Measurements from ENCODE around the gene STPG3. TPM values are rescaled to one million over a fixed set of nuclear protein-coding genes. Genes with fewer than 3 reads are reported as not detected.
A peak's percentile ranks its signal among the peaks of the same experiment; 100 is the strongest.

The STPG3 gene
- total and polyA plus RNA-seq, 8 donors, result not detected

GRCh38 chr9:137232510-137232909 is 18.6 kb upstream of the STPG3 start:
- H3K36me3 ChIP-seq, result no peaks in the 10 kb centered on the region
- intact Hi-C loops (cut with DNase I; ENCODE audit: low total_unique reads), result loop anchor here (10.0 kb wide), 1 partner anchor 48 kb away; the partner anchor contains the start of genes ANAPC2 and SSNA1
- DNase-seq, result no peak
- no peak overlapping the region for H3K4me3 ChIP-seq
- no peaks in the 10 kb centered on the region for H3K9me3 ChIP-seq
- no peak overlapping the region for H3K27ac ChIP-seq
- peaks cover 18 to 88% (median 76%) of the 10 kb centered on the region in 3 donors for H3K27me3 ChIP-seq
- 37 to 66% (median 48%) methylated on average over 14 to 24 of the region's 24 CpGs for WGBS, 5 donors
- no peak for TF ChIP-seq EP300 (IDR thresholded peaks at IDR 0.05)
- TF ChIP-seq POLR2AphosphoS5 (IDR thresholded peaks at IDR 0.05), result no peak
- no peak for TF ChIP-seq POLR2A (IDR thresholded peaks at IDR 0.05)
- TF ChIP-seq CTCF (IDR thresholded peaks at IDR 0.05), result no peak
- H3K4me1 ChIP-seq, result peaks cover 23 to 48% (median 42%) of the 10 kb centered on the region in 4 donors

- no peak overlapping the region for H3K4me3 ChIP-seq
- H3K4me1 ChIP-seq, result peaks cover 20 to 46% (median 42%) of the 10 kb centered on the region in 4 donors
- 58 to 70% (median 66%) methylated on average over 8 to 40 of the region's 40 CpGs for WGBS, 5 donors
- H3K27ac ChIP-seq, result no peak overlapping the region
- TF ChIP-seq CTCF (IDR thresholded peaks at IDR 0.05) (no peak), POLR2AphosphoS5 (IDR thresholded peaks at IDR 0.05) (no peak), EP300 (IDR thresholded peaks at IDR 0.05) (no peak), POLR2A (IDR thresholded peaks at IDR 0.05) (no peak)
- intact Hi-C loops (cut with DNase I; ENCODE audit: low total_unique reads), result loop anchor here (10.0 kb wide), 1 partner anchor 49 kb away; the partner anchor contains the start of genes ANAPC2 and SSNA1
- DNase-seq, result no peak
- H3K36me3 ChIP-seq, result no peaks in the 10 kb centered on the region
- peaks cover 18 to 79% (median 72%) of the 10 kb centered on the region in 3 donors for H3K27me3 ChIP-seq
- H3K9me3 ChIP-seq, result no peaks in the 10 kb centered on the region
Measured at GRCh38 chr9:137233143-137233980, 17.7 kb upstream of the STPG3 start.

- DNase-seq, result peak in 1 of 2 donors; percentile 29
- intact Hi-C loops (cut with DNase I; ENCODE audit: low total_unique reads), result loop anchor here (10.0 kb wide), 1 partner anchor 49 kb away; the partner anchor contains the start of genes ANAPC2 and SSNA1
- peaks cover 15 to 71% (median 64%) of the 10 kb centered on the region in 3 donors for H3K27me3 ChIP-seq
- no peaks in the 10 kb centered on the region for H3K9me3 ChIP-seq
- no peak overlapping the region for H3K4me3 ChIP-seq
- 26 to 47% (median 41%) methylated on average over 10 to 40 of the region's 40 CpGs for WGBS, 5 donors
- TF ChIP-seq POLR2A (IDR thresholded peaks at IDR 0.05) (no peak), EP300 (IDR thresholded peaks at IDR 0.05) (no peak), POLR2AphosphoS5 (IDR thresholded peaks at IDR 0.05) (no peak), CTCF (IDR thresholded peaks at IDR 0.05) (no peak)
- no peak overlapping the region for H3K27ac ChIP-seq
- no peaks in the 10 kb centered on the region for H3K36me3 ChIP-seq
- peaks cover 20 to 48% (median 44%) of the 10 kb centered on the region in 4 donors for H3K4me1 ChIP-seq
Measured at GRCh38 chr9:137234055-137234697, 16.9 kb upstream of the STPG3 start.

- Histone ChIP-seq H3K27ac (no peak overlapping the region), H3K27me3 (peaks cover 15 to 64% (median 56%) of the 10 kb centered on the region in 3 donors), H3K4me1 (peaks cover 23 to 55% (median 51%) of the 10 kb centered on the region in 4 donors), H3K36me3 (no peaks in the 10 kb centered on the region), H3K9me3 (no peaks in the 10 kb centered on the region), H3K4me3 (no peak overlapping the region)
- intact Hi-C loops (cut with DNase I; ENCODE audit: low total_unique reads), result loop anchor here (10.0 kb wide), 1 partner anchor 50 kb away; the partner anchor contains the start of genes ANAPC2 and SSNA1
- 72 to 82% (median 76%) methylated on average over 10 to 18 of the region's 18 CpGs for WGBS, 5 donors
- DNase-seq, result no peak
- no peak for TF ChIP-seq CTCF (IDR thresholded peaks at IDR 0.05)
- no peak for TF ChIP-seq EP300 (IDR thresholded peaks at IDR 0.05)
- TF ChIP-seq POLR2A (IDR thresholded peaks at IDR 0.05), result no peak
- no peak for TF ChIP-seq POLR2AphosphoS5 (IDR thresholded peaks at IDR 0.05)
Measured at GRCh38 chr9:137234758-137235423, 16.2 kb upstream of the STPG3 start.

Data from stomach (tissue), 9 donors.